ENCODE results near the gene RHOB.
"Not testable (repeated sequence)": the region's sequence is repeated elsewhere in the genome, so short reads cannot be mapped to it uniquely, and the experiment has no call there.

The RHOB gene

DNA sequence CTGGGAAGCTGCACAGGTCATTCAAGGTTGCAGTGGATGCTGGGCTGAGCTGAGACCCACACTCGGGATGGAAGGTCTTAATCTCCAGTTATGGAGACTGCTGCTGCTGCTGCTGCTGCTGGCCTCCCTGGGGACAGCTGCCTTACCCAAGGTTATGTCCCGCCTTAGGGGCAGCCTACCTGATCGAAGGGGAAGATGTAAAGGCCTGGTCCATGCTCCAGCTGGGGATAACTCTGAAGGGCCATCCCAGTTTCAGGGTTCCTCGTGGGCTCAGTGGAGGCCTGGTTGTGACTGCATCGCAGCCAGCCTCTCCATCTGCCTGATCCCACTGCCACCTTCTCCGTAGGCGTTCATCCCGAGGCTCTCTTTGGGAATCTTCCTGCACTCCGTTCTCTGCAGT lies 33.0 kb downstream of the RHOB start:
- no peak for DNase-seq

DNA sequence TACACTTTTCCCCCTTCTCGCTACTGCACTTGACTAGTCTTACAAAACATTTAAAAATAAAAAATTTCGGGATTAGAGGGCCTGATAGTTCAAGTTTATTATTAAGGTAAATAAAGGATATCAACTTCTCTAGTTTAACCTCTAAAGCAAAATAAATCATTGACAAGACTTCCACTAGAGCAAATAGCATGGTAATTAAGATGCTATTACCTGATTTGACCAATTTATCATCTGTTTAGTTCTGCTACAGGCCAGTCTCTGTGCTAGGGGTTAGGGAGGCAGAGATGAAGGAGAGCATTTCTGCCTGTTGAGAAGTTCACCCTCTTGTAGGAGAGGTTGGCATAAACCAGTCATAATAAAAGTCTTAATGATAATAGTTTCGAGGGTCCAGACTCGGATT lies 34.0 kb downstream of the RHOB start:
- no peak for DNase-seq

DNA sequence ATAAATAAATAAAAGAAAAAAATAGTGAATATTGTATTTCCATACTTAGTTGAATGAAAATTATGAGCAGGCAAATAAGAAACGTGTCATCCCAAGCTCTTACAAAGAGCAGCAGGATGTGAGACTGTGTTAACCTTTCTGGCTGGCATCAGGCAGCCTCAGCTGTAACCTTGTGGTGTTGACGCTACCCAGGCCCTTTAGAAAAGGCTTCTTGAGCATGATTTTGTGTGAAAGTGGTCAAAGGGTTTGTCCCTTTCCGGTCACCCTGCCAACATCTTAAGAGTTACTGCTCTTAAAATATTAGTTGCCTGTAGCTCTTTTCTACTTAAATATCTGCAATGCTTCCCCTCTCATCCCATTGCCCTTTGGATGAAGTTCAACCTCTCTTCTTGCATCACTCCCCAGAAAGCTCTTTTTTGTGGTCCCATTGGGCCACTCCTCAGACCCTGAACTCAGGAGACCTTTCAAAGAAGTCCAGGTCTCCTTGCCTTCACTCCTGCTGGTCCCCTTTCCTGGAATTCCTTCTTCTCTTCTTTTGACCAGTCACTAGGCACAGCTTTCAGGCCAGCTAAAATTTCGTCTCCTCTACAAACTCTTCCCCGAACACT lies 35.0 kb downstream of the RHOB start:
- no peak for DNase-seq

DNA sequence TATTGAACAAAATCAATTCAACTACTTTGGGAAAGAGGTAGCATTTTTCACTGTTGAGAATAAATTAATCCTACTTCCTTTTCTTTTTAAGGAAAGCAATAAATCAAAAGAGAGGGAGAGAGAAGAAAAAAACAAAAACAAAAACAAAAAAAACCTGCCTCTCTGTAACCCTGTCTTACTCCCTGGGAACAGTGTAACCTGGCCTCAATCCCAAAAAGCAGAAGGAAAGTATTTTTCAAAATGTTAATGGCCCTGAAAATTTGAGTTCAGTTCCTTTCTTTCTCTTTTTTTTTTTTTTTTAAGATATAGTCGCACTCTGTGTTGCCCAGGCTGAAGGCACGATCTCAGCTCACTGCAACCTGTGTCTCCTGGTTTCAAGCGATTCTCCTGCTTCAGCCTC lies 35.9 kb downstream of the RHOB start:
- no peak for DNase-seq

DNA sequence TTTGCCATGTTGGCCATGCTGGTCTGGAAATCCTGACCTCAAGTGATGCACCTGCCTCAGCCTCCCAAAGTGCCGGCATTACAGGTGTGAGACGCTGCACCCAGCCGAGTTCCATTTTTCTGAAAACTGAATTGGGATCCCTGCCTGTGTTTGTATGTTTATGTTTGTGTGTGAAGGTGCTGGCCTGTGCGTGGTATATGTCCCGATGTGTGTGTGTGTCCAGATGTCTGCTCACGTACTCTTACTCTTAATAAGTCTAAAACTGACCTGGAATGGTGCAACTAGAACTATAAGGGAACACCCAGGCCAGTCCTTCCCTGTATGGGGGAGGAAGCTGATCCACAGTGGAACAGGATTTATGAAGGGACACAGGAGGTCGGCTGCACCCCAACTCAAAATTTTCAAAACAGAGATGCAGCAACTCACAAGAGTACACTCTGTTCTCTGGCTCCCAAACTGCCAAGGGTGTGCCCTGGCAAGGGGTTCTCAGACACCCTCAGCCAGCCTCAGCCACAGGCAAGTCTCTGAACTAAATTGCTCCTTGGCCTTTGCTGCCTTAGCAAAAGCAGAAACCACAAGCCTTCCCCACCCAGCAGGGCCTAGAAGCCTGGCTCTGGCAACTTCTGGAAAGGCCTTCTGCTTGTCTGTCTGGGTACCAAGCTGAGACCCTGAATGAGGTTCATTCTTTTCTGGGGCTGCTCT lies 36.5 kb downstream of the RHOB start:
- no peak for DNase-seq

DNA sequence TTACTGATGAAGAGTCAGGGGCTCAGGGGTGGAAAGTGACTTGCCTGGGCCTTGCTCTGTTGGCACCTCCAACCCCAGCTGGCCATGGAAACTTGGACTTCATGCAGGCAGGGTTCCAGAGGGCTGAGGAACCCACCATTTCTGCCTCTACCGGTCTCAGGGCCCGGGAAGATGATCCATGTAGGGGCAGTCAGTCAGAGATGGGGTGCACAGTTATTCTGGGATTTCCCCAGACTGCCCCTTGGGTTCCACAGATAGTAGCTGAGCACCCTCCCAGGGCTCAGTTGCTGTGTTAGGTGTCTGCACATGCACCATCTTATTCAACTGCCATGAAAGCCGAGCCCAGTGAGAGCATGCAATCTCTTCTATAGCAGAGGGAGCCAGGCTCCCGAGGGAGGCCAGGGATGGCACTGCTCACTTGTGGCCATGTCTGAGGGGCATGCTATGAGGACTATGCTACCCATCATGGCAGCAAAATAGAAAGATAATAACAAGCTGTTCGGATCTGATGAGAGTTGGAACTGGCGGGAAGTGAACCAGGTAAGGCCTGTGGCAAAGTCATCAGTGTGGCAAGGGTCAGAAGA lies 37.3 kb downstream of the RHOB start:
- DNase-seq = no peak

DNA sequence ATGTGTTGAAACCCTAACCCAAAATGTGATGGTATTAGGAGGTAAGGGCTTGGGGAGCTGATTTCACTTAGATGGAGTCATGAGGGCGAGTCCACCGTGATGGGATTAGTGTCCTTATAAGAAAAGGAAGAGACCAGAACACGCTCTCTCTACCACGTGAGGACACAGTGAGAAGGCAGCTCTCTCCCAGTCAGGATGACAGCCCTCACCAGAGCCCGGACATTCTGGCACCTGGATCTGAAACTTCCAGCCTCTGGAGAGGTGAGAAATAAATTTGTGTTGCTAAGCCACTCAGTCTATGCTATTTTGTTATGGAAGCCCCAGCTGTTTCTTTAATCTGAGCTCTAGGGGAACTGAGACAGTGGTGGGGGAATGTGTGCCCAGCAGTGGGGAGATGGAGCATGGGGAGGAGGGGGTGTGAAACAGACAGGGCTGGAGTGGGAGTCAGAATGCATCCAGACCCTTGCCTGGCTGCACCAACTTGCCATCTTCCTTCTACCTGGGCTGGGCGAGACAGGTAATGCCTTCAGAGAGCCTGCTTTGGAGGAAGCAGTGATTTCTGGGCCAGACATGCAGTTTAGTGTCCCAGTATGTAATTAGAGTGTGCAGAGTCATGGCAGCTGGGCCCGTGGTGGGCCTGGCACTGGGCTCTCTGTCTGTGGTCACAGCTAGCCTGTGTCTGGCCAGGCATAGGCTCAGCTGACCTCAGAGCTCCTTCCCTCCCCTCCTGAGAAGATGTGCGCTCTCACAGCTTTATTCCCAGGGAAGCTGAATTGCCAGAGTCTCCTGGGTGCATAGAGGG lies 38.1 kb downstream of the RHOB start:
- DNase-seq = no peak

DNA sequence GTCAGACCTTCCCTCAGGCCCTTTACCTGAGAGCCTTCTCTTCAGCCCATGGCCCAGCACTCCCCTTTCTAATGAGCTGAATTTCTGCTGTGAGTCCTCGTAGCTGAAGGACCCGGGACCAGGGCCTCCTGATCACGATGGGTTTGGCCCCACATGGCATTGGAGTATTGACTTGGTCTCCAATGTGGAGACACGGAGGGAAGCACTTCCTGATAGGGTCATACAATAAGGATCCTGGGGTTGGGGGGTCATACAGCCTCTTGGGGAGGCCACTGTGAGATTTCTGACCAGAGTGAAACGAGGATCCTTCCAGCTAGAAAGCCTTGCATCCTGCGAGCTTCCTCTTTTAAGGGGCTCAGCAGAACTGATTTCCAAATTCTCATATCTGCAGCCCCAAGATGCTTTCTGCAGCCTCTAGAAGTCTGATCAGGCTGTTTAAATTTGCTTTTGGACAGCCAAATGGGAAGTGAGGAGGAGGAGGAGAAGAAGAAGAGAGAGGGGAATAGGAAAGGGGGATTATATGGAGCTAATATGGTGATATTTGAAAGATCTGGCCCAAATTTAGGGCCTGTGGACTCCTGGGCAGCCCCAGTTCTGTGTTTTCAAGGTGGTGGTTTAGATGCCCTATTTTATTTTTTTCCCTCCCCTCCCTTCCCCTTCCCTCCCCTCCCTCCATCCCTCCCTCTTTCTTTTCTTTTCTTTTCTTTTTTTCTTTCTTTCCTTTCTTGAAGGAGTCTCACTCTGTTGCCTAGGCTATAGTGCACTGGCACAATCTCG lies 38.9 kb downstream of the RHOB start:
- no peak for DNase-seq

DNA sequence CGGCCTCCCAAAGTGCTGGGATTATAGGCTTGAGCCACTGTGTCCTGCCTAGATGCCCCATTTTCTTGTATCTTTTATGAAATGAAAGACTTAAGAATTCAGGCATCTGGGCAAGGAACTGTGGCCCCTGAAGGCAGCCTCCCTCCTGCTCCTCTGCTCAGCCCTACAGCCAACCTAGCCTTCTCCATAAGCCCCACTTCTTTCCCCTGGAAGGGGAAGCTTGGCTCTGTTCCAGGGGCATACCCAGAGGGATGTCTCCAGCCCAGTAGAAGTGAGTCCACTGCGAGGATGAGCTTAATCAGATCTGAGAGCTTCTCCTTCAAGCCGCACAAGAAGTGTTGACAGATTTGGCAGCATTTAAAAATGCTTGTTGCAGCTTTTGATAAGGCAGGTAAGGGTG lies 39.7 kb downstream of the RHOB start:
- DNase-seq = no peak

DNA sequence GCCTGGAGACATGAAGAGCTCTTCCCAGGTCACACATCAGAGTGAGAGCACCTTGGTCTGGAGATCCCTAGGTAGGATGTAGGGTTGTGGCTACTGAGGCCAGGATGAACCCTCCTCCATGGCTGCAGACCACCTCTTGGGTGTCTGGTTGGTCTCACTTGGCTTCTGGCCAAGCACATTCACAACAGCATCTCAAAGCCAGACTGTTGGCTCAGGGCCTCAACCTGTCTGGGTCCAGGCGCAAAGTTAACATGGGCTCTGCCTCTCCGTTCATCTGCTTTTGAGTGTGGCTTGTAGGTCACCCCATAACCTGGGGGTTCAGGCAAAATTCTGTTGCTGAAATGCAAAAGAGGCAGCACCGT lies 40.1 kb downstream of the RHOB start:
- DNase-seq = no peak

DNA sequence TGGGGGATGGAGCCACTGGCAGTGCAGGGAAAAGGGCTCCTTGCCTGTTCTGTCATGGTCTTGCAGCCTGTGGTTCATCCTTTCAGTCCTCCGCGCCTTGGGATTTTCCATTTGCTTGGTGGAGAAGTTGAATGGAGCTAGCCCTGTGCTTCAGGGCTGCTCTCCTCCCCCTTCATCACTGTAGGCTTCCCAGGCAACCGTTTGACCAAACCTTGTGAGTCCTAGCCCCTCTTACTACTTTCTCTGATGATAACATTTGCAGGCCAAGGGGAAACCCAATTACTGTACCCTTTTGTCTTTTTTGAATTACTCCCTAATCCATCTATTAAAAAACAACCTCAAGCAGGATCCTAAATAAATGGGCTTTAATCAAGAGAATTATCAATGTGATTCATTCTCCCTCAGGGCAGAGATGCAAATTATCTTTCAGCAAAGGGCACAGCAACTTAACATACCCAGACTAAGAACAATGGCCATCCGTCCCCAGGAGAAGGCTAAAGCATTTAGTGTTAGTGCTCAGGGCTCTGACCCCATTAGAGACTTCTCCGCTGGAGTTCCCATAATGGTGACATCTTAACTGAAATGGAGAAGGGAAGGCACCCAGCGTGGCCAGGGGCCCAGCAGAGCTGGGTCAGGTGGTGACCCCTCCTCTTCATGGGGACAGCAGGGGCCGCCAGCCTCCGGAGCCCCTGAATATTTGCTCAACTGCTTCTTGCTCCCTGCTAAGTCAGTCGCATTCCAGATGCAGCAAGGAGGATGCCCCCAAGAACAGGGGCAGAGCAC lies 40.7 kb downstream of the RHOB start:
- no peak for DNase-seq

DNA sequence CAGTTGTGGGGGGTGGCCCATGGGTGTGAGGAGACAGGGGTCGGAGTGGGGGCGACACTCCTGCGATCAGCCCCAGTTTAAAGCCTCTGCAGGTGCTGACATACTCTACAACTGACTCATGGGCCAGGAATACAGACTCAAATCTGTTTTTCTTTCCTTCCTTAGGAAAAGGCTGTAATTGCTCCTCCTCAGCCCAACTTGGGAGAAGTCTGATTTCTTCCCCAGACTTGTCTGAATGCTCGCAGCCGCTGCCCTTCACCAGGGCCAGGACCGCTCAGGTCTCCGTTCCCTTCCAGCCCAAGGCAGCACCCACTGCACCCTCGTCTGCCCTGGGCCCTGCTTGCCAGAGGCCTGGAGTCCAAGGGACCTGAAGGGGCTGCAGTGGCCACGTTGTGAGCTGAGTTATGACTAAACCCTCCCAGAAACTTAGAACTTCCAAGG lies 41.3 kb downstream of the RHOB start:
- DNase-seq = no peak

DNA sequence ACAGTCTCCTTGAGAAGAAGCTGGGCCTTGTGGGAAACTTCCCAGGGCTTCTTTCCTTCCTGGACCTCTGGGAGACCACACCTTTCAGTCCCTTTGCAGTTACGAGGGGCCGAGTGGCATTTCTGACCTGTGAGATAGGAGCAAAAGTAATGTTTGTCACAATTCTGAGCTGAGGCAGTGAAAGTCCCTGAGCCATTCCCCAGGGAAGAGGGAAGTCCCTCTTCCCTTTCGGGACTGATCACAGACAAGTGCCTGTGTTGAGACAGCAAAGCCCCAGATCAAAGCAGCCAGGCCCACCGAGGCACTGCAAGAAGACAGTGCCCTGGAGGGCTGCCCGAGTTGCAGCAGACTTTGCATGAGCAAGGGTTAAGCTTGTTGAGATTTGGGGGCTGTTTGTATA lies 41.9 kb downstream of the RHOB start:
- no peak for DNase-seq

DNA sequence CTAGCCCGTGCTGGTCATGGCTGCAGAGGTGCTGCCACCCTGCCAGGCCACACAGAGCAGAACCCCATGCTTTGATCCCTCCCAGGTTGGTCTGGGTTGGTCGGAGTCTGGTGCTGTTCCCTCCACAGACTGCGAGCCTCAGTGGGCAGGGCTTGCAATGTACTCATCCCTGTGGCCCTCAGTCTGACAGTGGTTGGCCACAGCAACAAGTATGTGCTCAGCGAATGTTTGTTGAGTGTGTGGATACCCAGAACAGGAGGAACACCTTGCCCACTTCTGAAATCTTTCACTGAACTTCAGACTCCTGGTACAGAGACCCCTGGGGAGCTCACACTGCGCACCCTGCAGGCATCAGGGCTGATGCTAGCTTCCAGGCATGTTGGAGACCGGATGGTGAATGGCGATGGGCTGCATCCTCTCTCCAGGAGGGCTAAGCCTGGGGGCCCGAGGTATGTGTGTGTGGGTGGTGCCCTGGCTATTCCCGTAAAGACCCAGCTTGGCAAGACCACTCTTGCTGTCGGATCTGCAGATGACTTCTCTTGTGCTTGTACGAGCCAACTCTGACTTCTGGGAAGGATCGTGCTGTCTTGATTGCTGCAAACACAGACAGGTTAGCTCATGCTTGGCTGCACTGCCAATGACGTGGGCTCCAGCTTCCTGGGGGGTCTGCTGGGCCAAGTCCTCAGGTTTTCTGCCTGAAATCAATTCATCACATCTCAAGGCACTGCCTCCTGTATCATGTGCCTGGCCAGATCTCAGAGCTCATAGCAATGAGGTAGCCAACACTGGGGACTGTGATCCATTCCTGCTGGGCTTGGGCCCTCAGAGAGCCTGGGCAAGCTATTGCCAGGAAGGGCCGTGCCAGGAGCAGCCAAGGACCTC lies 43.7 kb downstream of the RHOB start:
- DNase-seq = no peak

DNA sequence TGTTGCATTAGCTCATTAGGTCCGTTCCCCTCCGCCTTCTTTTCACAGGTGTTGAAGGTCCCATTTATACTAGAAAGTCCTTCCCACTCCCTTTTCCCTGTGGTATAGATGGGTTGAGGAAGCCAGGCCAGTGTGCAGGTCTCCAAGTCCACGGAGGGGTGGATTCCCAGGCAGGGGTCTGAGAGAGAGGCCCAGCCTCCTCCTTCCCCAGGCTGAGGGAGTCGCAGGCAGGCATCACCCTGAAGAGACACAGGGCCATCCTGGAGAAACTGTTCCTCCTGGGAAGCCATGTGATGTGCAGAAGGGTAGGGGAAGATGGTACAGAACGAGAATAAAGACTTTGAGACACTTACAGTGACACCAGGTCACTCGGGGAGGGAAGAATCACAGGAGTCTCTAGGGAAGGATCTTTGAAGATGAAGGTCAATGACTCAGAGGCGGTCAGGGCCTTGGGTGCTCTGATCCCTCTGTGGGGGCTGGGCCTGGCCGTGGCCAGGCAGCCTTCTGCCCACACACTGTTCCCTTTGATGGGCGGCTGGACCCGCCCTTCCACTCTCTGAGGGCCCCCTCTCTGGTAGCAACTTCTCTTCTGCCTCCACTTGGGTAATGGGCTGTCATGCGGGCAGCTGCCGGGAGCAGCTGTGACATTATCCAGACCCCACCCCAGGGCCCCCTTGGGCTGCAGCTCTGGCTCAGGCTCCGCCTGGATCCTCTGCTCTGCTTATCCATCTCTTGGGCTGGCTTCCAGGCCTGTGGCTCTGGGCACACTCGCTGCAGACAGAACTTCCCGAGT lies 45.1 kb downstream of the RHOB start:
- no peak for DNase-seq

DNA sequence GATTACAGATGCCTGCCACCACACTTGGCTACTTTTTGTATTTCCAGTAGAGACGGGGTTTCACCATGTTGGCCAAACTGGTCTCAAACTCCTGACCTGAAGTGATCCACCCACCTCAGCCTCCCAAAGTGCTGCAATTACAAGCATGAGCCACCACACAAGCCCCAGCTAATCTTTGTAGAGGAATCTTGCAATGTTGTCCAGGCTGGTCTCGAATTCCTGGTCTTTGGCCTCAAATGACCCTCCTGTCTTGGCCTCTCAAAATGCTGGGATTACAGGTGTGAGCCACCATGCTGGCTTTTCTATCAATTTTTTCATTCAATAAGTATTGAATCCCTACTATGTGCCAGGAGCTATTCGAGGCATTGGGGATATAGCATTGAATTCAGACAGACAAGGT lies 46.2 kb downstream of the RHOB start:
- not testable (repeated sequence) for DNase-seq

DNA sequence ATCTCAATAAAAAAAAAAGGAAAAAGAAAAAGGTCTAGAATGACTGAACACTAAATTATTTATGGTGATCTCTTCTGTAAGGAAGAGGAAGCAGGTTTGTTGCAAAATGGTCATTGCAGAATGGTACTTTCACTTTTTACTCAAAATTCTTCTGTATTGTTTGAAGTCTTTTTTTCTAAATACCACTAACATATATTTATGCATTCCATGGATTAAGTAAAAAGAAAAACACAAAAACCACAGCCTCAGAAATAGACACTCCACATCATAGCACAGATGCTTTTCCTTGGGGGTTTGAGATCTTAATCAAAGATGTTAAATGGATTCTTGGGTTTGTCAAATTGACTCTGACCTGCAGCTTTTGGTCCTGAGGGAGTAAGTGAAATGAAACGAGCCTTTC lies 47.4 kb downstream of the RHOB start:
- DNase-seq = no peak

DNA sequence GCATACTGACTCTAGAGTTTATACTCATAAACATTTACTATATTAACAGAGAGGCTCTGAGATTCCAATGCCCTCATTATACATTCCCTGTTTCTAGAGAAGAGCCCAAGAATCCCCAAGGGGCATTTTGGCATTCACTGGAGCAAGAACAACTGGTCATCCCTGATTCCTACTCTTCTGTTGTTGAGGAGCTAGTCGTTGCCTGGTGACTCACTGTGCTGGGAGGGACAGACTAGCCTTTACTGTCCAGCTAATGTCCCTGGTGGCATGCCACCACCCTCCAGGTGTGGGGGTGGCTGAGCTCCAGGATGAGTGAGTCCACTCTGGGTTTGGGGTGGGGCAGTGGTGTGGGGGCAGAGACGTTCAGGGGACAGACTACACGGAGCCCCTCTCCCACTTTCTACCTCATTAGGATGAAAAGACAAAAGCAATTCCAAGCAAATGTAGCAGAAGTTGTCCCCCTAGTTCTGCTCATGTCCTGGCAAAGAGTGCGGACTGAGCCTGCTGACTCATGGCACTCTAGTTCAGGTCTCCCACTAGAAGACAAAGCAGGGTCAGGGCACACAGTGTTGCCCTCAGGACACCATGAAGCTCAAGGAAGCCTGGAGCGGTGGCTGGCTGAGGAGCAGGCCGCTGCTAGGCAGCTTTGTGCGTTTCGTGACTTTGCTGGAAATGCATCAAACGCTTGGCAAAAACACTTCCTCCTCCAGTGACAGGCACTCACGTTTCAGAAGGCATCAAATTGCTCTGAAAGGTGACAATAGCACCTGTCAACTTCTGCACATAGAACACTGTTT lies 49.4 kb downstream of the RHOB start:
- DNase-seq = no peak

DNA sequence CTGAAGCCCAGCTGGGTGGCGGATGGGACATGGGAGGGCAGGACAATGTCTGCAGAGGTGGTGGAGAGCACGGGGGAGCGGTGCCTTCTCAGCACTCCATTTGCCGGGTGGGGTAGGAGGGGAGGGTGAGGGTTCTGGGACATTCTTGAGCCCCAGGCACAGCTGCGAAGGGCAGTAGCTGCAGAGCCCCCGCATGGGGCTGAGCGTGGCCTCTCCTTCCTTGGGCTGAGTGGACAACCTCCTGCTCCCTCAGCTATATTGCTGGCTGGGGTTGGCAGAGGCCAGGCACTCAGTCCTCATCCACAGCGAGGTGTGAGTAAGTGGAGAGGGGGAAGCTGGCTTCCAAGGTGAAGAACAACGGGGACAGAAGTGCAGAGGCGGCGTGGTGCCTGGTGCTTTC lies 50.1 kb downstream of the RHOB start:
- no peak for DNase-seq
